Tibial nerve (tissue), 4 donors: ENCODE results near the gene WNT8A. TPM values are rescaled to one million over a fixed set of nuclear protein-coding genes. Genes with fewer than 3 reads are reported as not detected.

ENCODE experiments used
- DNase-seq, 2 donors: peaks; one replicate each; pipeline ENCODE4 v3.0.0-alpha.2; 2019; ENCODE audit warnings: low spot score in 2 of 2
- H3K27ac ChIP-seq, 4 donors: fragments of 200-600 bp; sonication (generic) in 3 of 4; one replicate each; pipeline ENCODE4 v1.5.1; 2017 to 2019; ENCODE audit warnings: mild to moderate bottlenecking in 1 of 4
- H3K27me3 ChIP-seq, 2 donors: fragments of 200-600 bp; sonication (generic) in 1 of 2; one replicate each; pipeline versions ENCODE4 v1.5.1 to v1.6.0; 2017 to 2019
- H3K36me3 ChIP-seq, 3 donors: fragments of 200-600 bp; sonication (generic); one replicate each; pipeline ENCODE4 v1.5.1; 2018 to 2019
- H3K4me1 ChIP-seq, 4 donors: fragments of 200-600 bp; sonication (generic) in 3 of 4; one replicate each; pipeline ENCODE4 v1.5.1; 2017 to 2019
- H3K4me3 ChIP-seq, 4 donors: fragments of 200-600 bp; sonication (generic) in 3 of 4; one replicate each; pipeline ENCODE4 v1.5.1; 2017 to 2019; ENCODE audit warnings: mild to moderate bottlenecking in 1 of 4, moderate library complexity in 1 of 4
- H3K9me3 ChIP-seq, 4 donors: fragments of 200-600 bp; sonication (generic) in 3 of 4; one replicate each; pipeline ENCODE4 v1.5.1; 2017 to 2019
- CTCF ChIP-seq, 5 experiments: fragments of 200-600 bp in 3 of 5; fragments of 450-650 bp in 2 of 5; sonication (generic) in 3 of 5; IDR thresholded peaks; one replicate each; pipeline ENCODE4 v1.5.1; 2016 to 2019; ENCODE audit warnings: antibody characterized with exemption in 5 of 5, mild to moderate bottlenecking in 3 of 5, moderate library complexity in 2 of 5
- EP300 ChIP-seq, 2 donors: sonication (generic); formaldehyde crosslinking; IDR thresholded peaks; one replicate each; pipeline ENCODE4 v1.6.1; 2017; ENCODE audit warnings: antibody characterized with exemption in 2 of 2, mild to moderate bottlenecking in 1 of 2
- POLR2A ChIP-seq, 2 donors: fragments of 450-650 bp; IDR thresholded peaks; one replicate each; pipeline ENCODE4 v1.6.1; 2017; ENCODE audit warnings: antibody characterized with exemption in 2 of 2, mild to moderate bottlenecking in 2 of 2, moderate library complexity in 2 of 2
- WGBS, 2 donors: methylation state at CpG; one replicate each; pipeline ENCODE4 v1.1.5; 2018; 5-methylcytosine and 5-hydroxymethylcytosine counted together
- total RNA-seq, 4 donors: library from RNA; depleted of rRNA; stranded (reverse); fragments of >200 nt; gene quantifications; one replicate each; pipeline ENCODE4 v1.1.0, GENCODE V29; 2016

Gene WNT8A
- total RNA-seq: not detected

- H3K27ac ChIP-seq: no peak within 1 kb of the TSS
- no peaks in the 10 kb centered on the region for H3K36me3 ChIP-seq
- no peaks in the 10 kb centered on the region for H3K4me1 ChIP-seq
- no peaks in the 10 kb centered on the region for H3K27me3 ChIP-seq
- H3K9me3 ChIP-seq: no peaks in the 10 kb centered on the region
- TF ChIP-seq POLR2A (IDR thresholded peaks at IDR 0.05) (no peak), CTCF (IDR thresholded peaks at IDR 0.05) (no peak), EP300 (IDR thresholded peaks at IDR 0.05) (no peak)
- no peak for DNase-seq
- no peak within 1 kb of the TSS for H3K4me3 ChIP-seq
- WGBS, 2 donors: 65 to 77% methylated on average over 5 of the region's 5 CpGs
Measured at GRCh38 chr5:138083702-138084101, at the start of gene WNT8A. Gene WNT8A (plus strand): TSS chr5:138084033. CDS start chr5:138084128, 95 bp downstream.

- TF ChIP-seq EP300 (IDR thresholded peaks at IDR 0.05): peak in 1 of 2 donors; percentile 28
- peak; percentile 78 to 86 (median 80) for TF ChIP-seq CTCF (IDR thresholded peaks at IDR 0.05)
- no peak for TF ChIP-seq POLR2A (IDR thresholded peaks at IDR 0.05)
- H3K27me3 ChIP-seq: no peaks in the 10 kb centered on the region
- peaks cover 0 to 32% (median 11%) of the 10 kb centered on the region in 4 donors for H3K4me1 ChIP-seq
- peak overlapping the region in 2 of 4 donors; percentile 3 to 72 for H3K27ac ChIP-seq
- peak overlapping the region in 1 of 4 donors; percentile 30 for H3K4me3 ChIP-seq
- H3K9me3 ChIP-seq: no peaks in the 10 kb centered on the region
- DNase-seq: peak in 1 of 2 donors; percentile 47
- WGBS, 2 donors: 30 to 35% methylated on average over 11 of the region's 11 CpGs
- H3K36me3 ChIP-seq: no peaks in the 10 kb centered on the region
Measured at GRCh38 chr5:138035605-138036537, 48.0 kb upstream of the WNT8A start.

GRCh38 chr5:138037271-138037670 is 46.6 kb upstream of the WNT8A start:
- no peak for DNase-seq
- peak overlapping the region in 2 of 4 donors; percentile 72 for H3K27ac ChIP-seq
- no peak for TF ChIP-seq POLR2A (IDR thresholded peaks at IDR 0.05)
- TF ChIP-seq CTCF (IDR thresholded peaks at IDR 0.05): no peak
- H3K27me3 ChIP-seq: no peaks in the 10 kb centered on the region
- peaks cover 0 to 19% (median 6%) of the 10 kb centered on the region in 4 donors for H3K4me1 ChIP-seq
- H3K4me3 ChIP-seq: peak overlapping the region in 1 of 4 donors; percentile 30
- H3K9me3 ChIP-seq: no peaks in the 10 kb centered on the region
- H3K36me3 ChIP-seq: no peaks in the 10 kb centered on the region

GRCh38 chr5:138037907-138038633 is 45.8 kb upstream of the WNT8A start:
- H3K4me1 ChIP-seq: peaks cover 0 to 19% (median 6%) of the 10 kb centered on the region in 4 donors
- peak overlapping the region in 3 of 4 donors; percentile 37 to 72 (median 72) for H3K27ac ChIP-seq
- 64 to 81% methylated on average over 1 of the region's 1 CpG for WGBS, 2 donors

More at GRCh38 chr5:138037907-138038633, 45.8 kb upstream of the WNT8A start:
- Histone ChIP-seq H3K27me3 (no peaks in the 10 kb centered on the region), H3K36me3 (no peaks in the 10 kb centered on the region), H3K9me3 (no peaks in the 10 kb centered on the region), H3K4me3 (peak overlapping the region in 1 of 4 donors; percentile 30)
- TF ChIP-seq CTCF (IDR thresholded peaks at IDR 0.05) (no peak), EP300 (IDR thresholded peaks at IDR 0.05) (no peak), POLR2A (IDR thresholded peaks at IDR 0.05) (no peak)
- no peak for DNase-seq
